Measurements from ENCODE around the gene CREB3L2. TPM values are rescaled to one million over a fixed set of nuclear protein-coding genes. Genes with fewer than 3 reads are reported as not detected.
"Not testable (repeated sequence)": the region's sequence is repeated elsewhere in the genome, so short reads cannot be mapped to it uniquely, and the experiment has no call there.

The CREB3L2 gene
- total RNA-seq, 1 donor from 2014 or later, result 61.8 TPM

DNA sequence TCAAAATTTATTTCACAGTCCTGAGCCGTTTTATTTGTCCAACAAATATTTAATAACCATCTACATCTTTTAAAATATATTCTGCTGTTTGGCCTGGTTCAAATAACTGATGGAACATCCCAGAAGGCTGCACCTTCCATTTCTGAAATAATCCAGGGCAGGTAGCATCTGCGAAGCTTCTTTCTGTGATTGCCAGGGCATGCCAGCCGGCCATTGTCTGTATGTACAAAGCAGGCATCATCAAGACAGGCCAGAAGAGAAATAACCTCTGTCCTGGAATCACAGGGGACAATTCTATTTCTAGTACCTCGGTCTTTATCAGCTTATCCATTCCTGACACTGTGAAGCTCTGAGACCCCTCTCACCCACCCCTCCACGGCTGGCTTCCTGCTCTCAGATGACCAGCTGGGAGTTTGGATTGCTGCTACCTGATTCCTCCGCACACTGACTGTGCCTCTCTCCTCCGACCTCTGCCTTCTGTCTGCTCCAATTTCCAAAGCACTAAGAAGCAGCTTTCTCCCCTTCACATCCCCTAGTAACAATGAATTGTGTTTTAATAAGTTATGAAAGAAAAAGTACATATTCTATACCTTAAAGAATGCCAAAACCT is 163.1 kb downstream of the CREB3L2 start:
- H3K27ac ChIP-seq, result no peak overlapping the region
- TF ChIP-seq, protein P1, sequence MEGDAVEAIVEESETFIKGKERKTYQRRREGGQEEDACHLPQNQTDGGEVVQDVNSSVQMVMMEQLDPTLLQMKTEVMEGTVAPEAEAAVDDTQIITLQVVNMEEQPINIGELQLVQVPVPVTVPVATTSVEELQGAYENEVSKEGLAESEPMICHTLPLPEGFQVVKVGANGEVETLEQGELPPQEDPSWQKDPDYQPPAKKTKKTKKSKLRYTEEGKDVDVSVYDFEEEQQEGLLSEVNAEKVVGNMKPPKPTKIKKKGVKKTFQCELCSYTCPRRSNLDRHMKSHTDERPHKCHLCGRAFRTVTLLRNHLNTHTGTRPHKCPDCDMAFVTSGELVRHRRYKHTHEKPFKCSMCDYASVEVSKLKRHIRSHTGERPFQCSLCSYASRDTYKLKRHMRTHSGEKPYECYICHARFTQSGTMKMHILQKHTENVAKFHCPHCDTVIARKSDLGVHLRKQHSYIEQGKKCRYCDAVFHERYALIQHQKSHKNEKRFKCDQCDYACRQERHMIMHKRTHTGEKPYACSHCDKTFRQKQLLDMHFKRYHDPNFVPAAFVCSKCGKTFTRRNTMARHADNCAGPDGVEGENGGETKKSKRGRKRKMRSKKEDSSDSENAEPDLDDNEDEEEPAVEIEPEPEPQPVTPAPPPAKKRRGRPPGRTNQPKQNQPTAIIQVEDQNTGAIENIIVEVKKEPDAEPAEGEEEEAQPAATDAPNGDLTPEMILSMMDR (IDR thresholded peaks at IDR 0.05), result no peak
- intact Hi-C loops (cut with DNase I), result no loop called here
- H3K27me3 ChIP-seq, result peaks cover under 1% of the 10 kb centered on the region
- ATAC-seq, result no peak
- no peaks in the 10 kb centered on the region for H3K36me3 ChIP-seq
- no peak overlapping the region for H3K4me3 ChIP-seq
- H3K4me1 ChIP-seq, result no peaks in the 10 kb centered on the region
- DNase-seq, result no peak
- H3K9me3 ChIP-seq, result no peaks in the 10 kb centered on the region

DNA sequence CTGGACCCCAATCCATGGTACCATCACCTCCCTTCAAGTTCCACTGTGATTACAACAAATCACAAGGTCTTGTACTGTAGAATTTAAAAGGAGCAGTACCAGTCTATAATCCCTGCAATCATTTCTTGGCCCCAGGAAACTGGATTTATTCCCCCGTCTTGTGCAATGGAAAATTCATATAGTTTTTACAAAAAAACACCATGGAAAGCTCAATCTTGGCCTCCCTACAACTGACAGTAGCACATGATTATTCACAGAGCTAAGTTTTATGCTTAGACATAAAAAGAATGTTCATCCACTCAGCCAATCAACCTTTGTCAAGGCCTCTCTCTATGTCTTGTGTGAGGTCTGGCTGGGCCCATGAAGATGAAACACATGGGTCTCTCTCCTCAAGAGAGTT is 165.3 kb downstream of the CREB3L2 start:
- H3K27ac ChIP-seq, result no peak overlapping the region
- H3K4me1 ChIP-seq, result no peaks in the 10 kb centered on the region
- TF ChIP-seq, protein P1 (IDR thresholded peaks at IDR 0.05), result no peak
- ATAC-seq, result no peak
- no peaks in the 10 kb centered on the region for H3K9me3 ChIP-seq
- no peak for DNase-seq
- H3K36me3 ChIP-seq, result no peaks in the 10 kb centered on the region
- intact Hi-C loops (cut with DNase I), result no loop called here
- no peaks in the 10 kb centered on the region for H3K27me3 ChIP-seq
- H3K4me3 ChIP-seq, result no peak overlapping the region

DNA sequence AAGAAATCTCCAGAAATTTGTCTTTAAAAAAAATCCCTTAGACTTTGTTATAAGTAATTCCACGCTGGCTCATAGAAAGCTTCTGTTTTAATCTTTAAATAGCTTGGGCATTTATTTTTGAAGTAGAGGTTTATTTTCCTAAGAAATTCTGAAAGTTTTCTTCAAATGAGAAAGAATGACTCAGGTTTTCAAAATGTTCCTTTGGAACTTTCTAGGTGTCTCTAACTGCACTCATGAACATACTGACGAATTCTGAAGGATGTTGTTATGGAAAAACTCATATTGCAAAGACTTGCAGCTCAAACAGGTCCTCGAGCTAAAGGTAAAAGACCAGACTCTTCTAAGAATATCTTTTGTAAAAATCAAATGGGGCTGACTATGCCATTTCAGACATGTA is 165.8 kb downstream of the CREB3L2 start:
- DNase-seq (no peak), ATAC-seq (no peak)
- H3K4me3 ChIP-seq, result no peak overlapping the region
- H3K9me3 ChIP-seq, result no peaks in the 10 kb centered on the region
- H3K27me3 ChIP-seq, result no peaks in the 10 kb centered on the region
- intact Hi-C loops (cut with DNase I), result no loop called here
- TF ChIP-seq, protein P1 (IDR thresholded peaks at IDR 0.05), result no peak
- no peak overlapping the region for H3K27ac ChIP-seq
- H3K36me3 ChIP-seq, result no peaks in the 10 kb centered on the region
- no peaks in the 10 kb centered on the region for H3K4me1 ChIP-seq

DNA sequence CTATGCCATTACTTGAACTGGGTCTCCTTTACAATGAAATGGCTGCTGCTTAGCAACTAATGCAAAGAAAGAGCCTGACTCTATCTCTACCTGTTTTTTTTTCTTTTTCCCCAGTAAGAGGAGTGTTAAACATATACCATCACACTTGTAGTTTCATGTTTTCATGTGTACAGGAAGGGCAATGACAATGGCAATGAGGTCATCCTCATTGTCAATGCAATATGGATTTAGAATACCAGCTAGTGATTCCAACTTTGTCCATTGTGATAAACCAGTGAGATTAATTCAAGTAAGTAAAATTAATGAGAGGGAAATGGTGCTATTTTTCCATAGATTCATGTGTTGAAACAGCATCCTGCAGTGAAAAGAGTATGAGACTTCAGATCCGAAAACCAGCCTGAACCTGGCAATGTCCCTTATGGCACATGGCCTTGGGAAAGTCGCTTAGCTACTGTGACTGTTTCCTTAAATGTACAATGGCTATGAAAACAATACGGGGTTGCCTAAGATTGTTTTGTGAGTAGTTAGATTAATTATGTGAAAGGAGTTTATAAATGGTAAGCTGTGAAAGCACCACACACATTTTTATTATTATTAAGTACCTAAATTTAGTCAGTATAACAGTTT is 166.3 kb downstream of the CREB3L2 start:
- H3K9me3 ChIP-seq, result no peaks in the 10 kb centered on the region
- DNase-seq (no peak), ATAC-seq (no peak)
- H3K4me1 ChIP-seq, result no peaks in the 10 kb centered on the region
- intact Hi-C loops (cut with DNase I), result no loop called here
- TF ChIP-seq, protein P1 (IDR thresholded peaks at IDR 0.05), result no peak
- H3K36me3 ChIP-seq, result no peaks in the 10 kb centered on the region
- H3K27me3 ChIP-seq, result no peaks in the 10 kb centered on the region
- no peak overlapping the region for H3K27ac ChIP-seq
- H3K4me3 ChIP-seq, result no peak overlapping the region

DNA sequence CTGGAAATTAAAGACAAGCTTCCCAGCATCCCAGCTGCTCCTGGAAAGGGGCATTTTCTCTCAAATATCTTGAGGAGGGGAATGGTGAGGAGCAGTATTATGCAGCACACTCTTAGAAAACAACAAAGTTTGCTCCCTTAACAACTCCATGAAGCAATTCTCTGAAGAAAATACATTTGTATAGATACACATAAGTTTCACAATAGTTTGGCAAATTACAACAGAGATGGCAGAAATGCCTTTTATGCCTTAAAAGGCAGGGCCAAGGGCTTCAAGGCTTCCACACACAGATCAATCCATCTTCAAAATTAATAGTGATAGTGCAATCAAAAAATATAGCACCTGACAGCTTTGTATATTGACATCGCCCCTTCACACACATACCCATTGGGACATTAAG is 167.3 kb downstream of the CREB3L2 start:
- no peak overlapping the region for H3K27ac ChIP-seq
- ATAC-seq, result no peak
- intact Hi-C loops (cut with DNase I), result no loop called here

DNA sequence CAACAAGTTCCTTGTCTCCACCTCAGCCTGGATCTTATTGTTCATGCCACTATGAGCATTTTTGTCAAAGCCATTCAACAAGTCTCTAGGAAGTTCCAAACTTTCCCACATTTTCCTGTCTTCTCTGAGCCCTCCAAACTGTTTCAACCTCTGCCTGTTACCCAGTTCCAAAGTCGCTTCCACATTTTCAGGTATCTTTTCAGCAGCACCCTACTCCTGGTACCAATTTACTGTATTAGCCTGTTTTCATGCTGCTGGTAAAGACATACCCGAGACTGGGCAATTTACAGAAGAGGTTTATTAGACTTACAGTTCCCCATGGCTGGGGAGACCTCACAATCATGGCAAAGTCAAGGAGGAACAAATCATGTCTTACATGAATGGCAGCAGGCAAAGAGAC is 168.9 kb downstream of the CREB3L2 start:
- H3K27me3 ChIP-seq; H3K4me1 ChIP-seq; ATAC-seq; H3K36me3 ChIP-seq; H3K9me3 ChIP-seq; DNase-seq; H3K4me3 ChIP-seq; H3K27ac ChIP-seq; intact Hi-C loops (cut with DNase I): not testable (repeated sequence)

More for the DNA sequence above, 167.3 kb downstream of the CREB3L2 start:
- no peaks in the 10 kb centered on the region for H3K36me3 ChIP-seq
- H3K4me3 ChIP-seq, result no peak overlapping the region
- no peaks in the 10 kb centered on the region for H3K9me3 ChIP-seq
- no peaks in the 10 kb centered on the region for H3K4me1 ChIP-seq
- no peak for DNase-seq
- no peaks in the 10 kb centered on the region for H3K27me3 ChIP-seq
- TF ChIP-seq, protein P1 (IDR thresholded peaks at IDR 0.05), result no peak
